HepG2 (cell line): ENCODE results near the gene TSPYL6. TPM values are rescaled to one million over a fixed set of nuclear protein-coding genes. Genes with fewer than 3 reads are reported as not detected.

ENCODE experiments used
- AHR ChIP-seq: IDR thresholded peaks from 2 replicates; pipeline ENCODE4 v1.6.1; 2018; ENCODE audit warnings: missing genetic modification reagents, missing compliant biosample characterization
- BHLHE40 ChIP-seq: IDR thresholded peaks from 2 replicates; pipeline ENCODE4 v1.6.1; 2011; ENCODE audit warnings: low read length, improper control_type of control experiment
- CBFB ChIP-seq: sonication (generic); formaldehyde crosslinking; IDR thresholded peaks from 2 replicates; pipeline ENCODE4 v1.4.0; 2020; ENCODE audit warnings: missing genetic modification reagents
- ELF3 ChIP-seq: IDR thresholded peaks from 2 replicates; pipeline ENCODE4 v1.6.1; 2016; ENCODE audit warnings: missing genetic modification reagents, missing compliant biosample characterization
- ELF4 ChIP-seq: sonication (generic); formaldehyde crosslinking; IDR thresholded peaks from 2 replicates; pipeline ENCODE4 v1.5.0; 2020; ENCODE audit warnings: missing genetic modification reagents, mild to moderate bottlenecking, moderate library complexity, borderline replicate concordance
- FOXK1 ChIP-seq: sonication (generic); formaldehyde crosslinking; IDR thresholded peaks from 2 replicates; pipeline ENCODE4 v1.4.0; 2020; ENCODE audit warnings: low read depth, missing genetic modification reagents, borderline replicate concordance
- HNF4G ChIP-seq, 2 experiments: sonication (generic) in 1 of 2; formaldehyde crosslinking in 1 of 2; IDR thresholded peaks; 2 replicates each; pipeline versions ENCODE4 v1.4.0 to v1.6.1; 2011 to 2020; ENCODE audit warnings: borderline replicate concordance in 2 of 2, low read depth in 2 of 2, mild to moderate bottlenecking in 2 of 2, low read length in 1 of 2, missing genetic modification reagents in 1 of 2, moderate library complexity in 1 of 2
- KDM3A ChIP-seq: IDR thresholded peaks from 2 replicates; pipeline ENCODE4 v1.6.1; 2018; ENCODE audit warnings: low read depth, missing compliant biosample characterization
- MTF2 ChIP-seq: sonication (generic); formaldehyde crosslinking; IDR thresholded peaks from 2 replicates; pipeline ENCODE4 v1.5.0; 2020; ENCODE audit warnings: missing genetic modification reagents, borderline replicate concordance
- MYNN ChIP-seq: sonication (generic); formaldehyde crosslinking; IDR thresholded peaks from 2 replicates; pipeline ENCODE4 v1.4.0; 2020; ENCODE audit warnings: mild to moderate bottlenecking, low read depth, missing genetic modification reagents
- MYPOP ChIP-seq: sonication (generic); formaldehyde crosslinking; IDR thresholded peaks from 2 replicates; pipeline ENCODE4 v1.8.1; 2023; ENCODE audit warnings: mild to moderate bottlenecking, moderate library complexity, missing genetic modification reagents
- NFRKB ChIP-seq: fragments of 450-650 bp; IDR thresholded peaks from 2 replicates; pipeline ENCODE4 v1.6.1; 2017
- POGZ ChIP-seq: sonication (generic); formaldehyde crosslinking; IDR thresholded peaks from 2 replicates; pipeline ENCODE4 v1.4.0; 2020; ENCODE audit warnings: mild to moderate bottlenecking, missing genetic modification reagents
- REL ChIP-seq: sonication (generic); formaldehyde crosslinking; conservative IDR thresholded peaks from 2 replicates; pipeline ENCODE4 v1.8.0; 2022; ENCODE audit warnings: mild to moderate bottlenecking, missing genetic modification reagents, moderate library complexity
- SMC3 ChIP-seq: IDR thresholded peaks from 2 replicates; pipeline ENCODE4 v1.6.1; 2011; ENCODE audit warnings: low read length, improper control_type of control experiment
- SNAI1 ChIP-seq: sonication (generic); formaldehyde crosslinking; IDR thresholded peaks from 2 replicates; pipeline ENCODE4 v1.5.0; 2020; ENCODE audit warnings: mild to moderate bottlenecking, missing genetic modification reagents, borderline replicate concordance
- TFDP1 ChIP-seq: IDR thresholded peaks from 2 replicates; pipeline ENCODE4 v1.6.1; 2016; ENCODE audit warnings: missing compliant biosample characterization, missing genetic modification reagents, borderline replicate concordance
- TP53 ChIP-seq: sonication (generic); formaldehyde crosslinking; conservative IDR thresholded peaks from 2 replicates; pipeline ENCODE4 v1.4.0; 2020; ENCODE audit warnings: missing genetic modification reagents
- YY1 ChIP-seq: IDR thresholded peaks from 2 replicates; pipeline ENCODE4 v1.6.1; 2011; ENCODE audit warnings: low read length, low read depth, moderate library complexity, mild to moderate bottlenecking; ENCODE audit not compliant: insufficient read depth, insufficient replicate concordance
- ZGPAT ChIP-seq: IDR thresholded peaks from 2 replicates; pipeline ENCODE4 v1.6.1; 2016; ENCODE audit warnings: mild to moderate bottlenecking
- ZMYM2 ChIP-seq: sonication (generic); formaldehyde crosslinking; IDR thresholded peaks from 2 replicates; pipeline ENCODE4 v1.8.0; 2022; ENCODE audit warnings: mild to moderate bottlenecking, missing genetic modification reagents
- ZNF274 ChIP-seq: sonication (generic); formaldehyde crosslinking; IDR thresholded peaks from 2 replicates; pipeline ENCODE4 v1.5.1; 2020; ENCODE audit warnings: mild to moderate bottlenecking, missing genetic modification reagents
- ZNF580 ChIP-seq: IDR thresholded peaks from 2 replicates; pipeline ENCODE4 v1.6.1; 2016; ENCODE audit warnings: low read depth, borderline replicate concordance
- ZNF652 ChIP-seq: IDR thresholded peaks from 2 replicates; pipeline ENCODE4 v1.6.1; 2016; ENCODE audit warnings: low read depth, borderline replicate concordance
- ZNF775 ChIP-seq: sonication (generic); formaldehyde crosslinking; IDR thresholded peaks from 2 replicates; pipeline ENCODE4 v1.4.0; 2020; ENCODE audit warnings: missing genetic modification reagents, mild to moderate bottlenecking, moderate library complexity, borderline replicate concordance
- ZNF777 ChIP-seq: sonication (generic); formaldehyde crosslinking; IDR thresholded peaks from 2 replicates; pipeline ENCODE4 v1.4.0; 2020; ENCODE audit warnings: missing genetic modification reagents
- ZNF788 ChIP-seq: sonication (generic); formaldehyde crosslinking; IDR thresholded peaks from 2 replicates; pipeline ENCODE4 v1.5.0; 2020; ENCODE audit warnings: mild to moderate bottlenecking, missing genetic modification reagents, borderline replicate concordance
- ZNF839 ChIP-seq: sonication (generic); formaldehyde crosslinking; IDR thresholded peaks from 2 replicates; pipeline ENCODE4 v1.4.0; 2020; ENCODE audit warnings: missing genetic modification reagents, mild to moderate bottlenecking, borderline replicate concordance
- polyA plus RNA-seq, 8 experiments: library from polyadenylated mRNA; depleted of rRNA in 3 of 8; stranded (reverse) in 7 of 8; unstranded in 1 of 8; fragments of >200 nt; fragmentation: Illumina TruSeq in 4 of 8; extraction: Trizol in 4 of 8; gene quantifications; 2 replicates each; pipeline versions ENCODE4 v1.2.1 to v1.2.3, GENCODE V29; 2011 to 2016; ENCODE audit warnings: low read depth in 4 of 8, missing spikeins in 1 of 8, mixed read lengths in 1 of 8; ENCODE audit not compliant: insufficient read depth in 1 of 8
- total RNA-seq, 5 experiments: library from RNA; depleted of rRNA; stranded (reverse); fragments of >200 nt; fragmentation: Illumina TruSeq; extraction: Trizol; gene quantifications; 2 replicates each; pipeline ENCODE4 v1.2.3, GENCODE V29; 2016; ENCODE audit warnings: low read depth in 1 of 5

Gene TSPYL6
- total and polyA plus RNA-seq, 2 of the 13 experiments (the other 11 are each of a cell fraction or from before 2014, with no cell fraction given), result 0.03 TPM; not detected in 1

GRCh38 chr2:54207666-54208195, 48.3 kb downstream of the TSPYL6 start (continued):
- TF ChIP-seq ZGPAT (CRISPR knock-in tag), result peak; percentile 95
- no peak for TF ChIP-seq NFRKB
- TF ChIP-seq REL (CRISPR knock-in tag), result no peak
- peak; percentile 80 for TF ChIP-seq ELF3 (CRISPR knock-in tag)
- TF ChIP-seq ZMYM2, result peak; percentile 82
- TF ChIP-seq FOXK1, result peak; percentile 41; the same call in 1 of the 2 replicates
- peak; percentile 65; the same call in 1 of the 2 replicates for TF ChIP-seq CBFB
- TF ChIP-seq ZNF580 (CRISPR knock-in tag), result peak; percentile 50; the same call in 1 of the 2 replicates
- TF ChIP-seq SMC3, result peak; percentile 41; the same call in 1 of the 2 replicates
- peak; percentile 91 for TF ChIP-seq POGZ (CRISPR knock-in tag)
- no peak for TF ChIP-seq ZNF777 (CRISPR knock-in tag)
- no peak for TF ChIP-seq ZNF839 (CRISPR knock-in tag)
- no peak for TF ChIP-seq ZNF775 (CRISPR knock-in tag)
- TF ChIP-seq TFDP1 (CRISPR knock-in tag), result peak; percentile 57; the same call in 1 of the 2 replicates
- TF ChIP-seq MTF2, result 0 out of 2 replicates have a peak, but pooled peaks have one; percentile 45
- TF ChIP-seq ELF4, result no peak
- TF ChIP-seq YY1, result no peak
- TF ChIP-seq BHLHE40, result peak; percentile 41; the same call in 1 of the 2 replicates
- TF ChIP-seq SNAI1 (CRISPR knock-in tag), result no peak
- TF ChIP-seq KDM3A (CRISPR knock-in tag), result peak; percentile 81; the same call in 1 of the 2 replicates
- TF ChIP-seq ZNF788 (CRISPR knock-in tag), result no peak
- no peak; the same call in 1 of the 2 replicates for TF ChIP-seq ZNF652 (CRISPR knock-in tag)
- peak; percentile 56; the same call in 1 of the 2 replicates for TF ChIP-seq MYPOP
- TF ChIP-seq MYNN (CRISPR knock-in tag), result no peak
- TF ChIP-seq AHR, result no peak
- 0 out of 2 replicates have a peak, but pooled peaks have one; percentile 58 for TF ChIP-seq TP53 (CRISPR knock-in tag)
- TF ChIP-seq HNF4G (IDR thresholded peaks at IDR 0.05; ENCODE audit: borderline replicate concordance, low read depth, low read length), result peak; percentile 82
- TF ChIP-seq HNF4G (CRISPR knock-in tag; IDR thresholded peaks at IDR 0.05; ENCODE audit: borderline replicate concordance, low read depth), result no peak
- no peak for TF ChIP-seq ZNF274
